ENCODE data around the gene C2CD4D.

The C2CD4D gene

DNA sequence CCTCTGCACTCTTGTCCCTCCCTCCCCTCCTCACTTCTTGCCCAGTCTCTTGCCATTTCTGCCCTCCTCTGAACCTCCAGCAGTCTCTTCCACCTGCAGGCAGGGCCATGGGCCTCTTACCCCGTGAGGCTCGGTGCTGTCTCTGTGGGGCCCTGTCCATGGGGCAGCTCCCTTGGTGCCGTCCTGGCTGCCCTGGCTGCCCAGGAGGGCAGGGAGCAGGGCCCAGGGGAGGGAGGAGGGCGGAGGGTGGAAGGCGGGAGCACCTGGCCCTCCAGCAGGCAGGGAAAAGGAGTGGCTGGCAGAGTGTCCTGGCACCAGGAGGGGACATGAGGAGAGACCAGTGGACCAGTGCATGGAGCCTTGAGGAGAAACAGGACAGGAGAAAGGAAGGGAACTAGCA, 8.0 kb downstream of the C2CD4D start, which contains the start of gene RORC:
RORC (minus strand) TSS at position 198 of the 400 bp plus-strand sequence; CDS start at position 160, 38 bp downstream.
- ChIA-PET POLR2A (no interaction called here), CTCF (interaction anchor here (3.9 kb wide), 1 partner anchor 11 kb away, joined by 18 read pairs; no protein-coding TSS in a partner anchor)
- H3K4me3 ChIP-seq (ENCODE audit: control insufficient read depth in 1 of 7, extremely low read depth in 1 of 7, insufficient read depth in 4 of 7, low read depth in 2 of 7, low read length in 6 of 7) = no peak within 1 kb of the TSS
- H3K27me3 ChIP-seq (replicated peaks in 2 of 5; ENCODE audit: control insufficient read depth in 4 of 5, insufficient read depth in 5 of 5, low read length in 4 of 5) = peaks cover 0 to under 1% (median 0%) of the 10 kb centered on the region in 5 experiments
- no peaks in the 10 kb centered on the region for H3K9me3 ChIP-seq (ENCODE audit: control extremely low read depth in 1 of 5, control insufficient read depth in 4 of 5, insufficient read depth in 2 of 5, low read depth in 1 of 5, low read length in 4 of 5)
- DNase-seq = no peak
- peaks cover 7 to 58% (median 44%) of the 10 kb centered on the region in 4 experiments for H3K4me1 ChIP-seq (ENCODE audit: control extremely low read depth in 1 of 4, control insufficient read depth in 4 of 4, insufficient read depth in 4 of 4, low read length in 3 of 4)
- no peak within 1 kb of the TSS for H3K27ac ChIP-seq (ENCODE audit: insufficient read depth in 1 of 2, low read depth in 1 of 2, low read length in 2 of 2, poor library complexity in 1 of 2, severe bottlenecking in 2 of 2)
- WGBS (ENCODE audit: insufficient coverage) = 100% methylated on average over 3 of the region's 5 CpGs
- H3K36me3 ChIP-seq (ENCODE audit: control insufficient read depth in 4 of 4, insufficient read depth in 4 of 4, low read length in 3 of 4) = no peaks in the 10 kb centered on the region

DNA sequence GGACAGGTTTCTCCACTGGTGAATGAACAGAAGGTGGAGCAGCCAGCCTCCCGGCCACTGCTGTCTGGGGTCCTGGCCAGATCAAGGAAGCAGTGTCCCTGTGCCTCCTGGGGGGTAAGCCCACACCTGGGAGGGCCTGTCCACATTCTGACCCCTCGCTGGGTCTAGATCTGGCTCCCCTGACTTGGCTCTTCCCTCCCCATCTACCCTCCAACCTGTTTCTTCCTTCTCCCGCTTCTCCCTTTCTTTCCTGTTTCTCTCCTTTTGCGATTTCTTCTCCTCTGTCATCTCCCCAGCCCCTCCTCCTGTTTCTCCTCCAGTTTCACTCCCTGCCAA, 8.4 kb downstream of the C2CD4D start:
- 98% methylated on average over 4 of the region's 4 CpGs for WGBS (ENCODE audit: insufficient coverage)
- Histone ChIP-seq H3K9me3 (ENCODE audit: control extremely low read depth in 1 of 5, control insufficient read depth in 4 of 5, insufficient read depth in 2 of 5, low read depth in 1 of 5, low read length in 4 of 5) (no peaks in the 10 kb centered on the region), H3K4me1 (ENCODE audit: control extremely low read depth in 1 of 4, control insufficient read depth in 4 of 4, insufficient read depth in 4 of 4, low read length in 3 of 4) (peaks cover 7 to 60% (median 42%) of the 10 kb centered on the region in 4 experiments), H3K27ac (ENCODE audit: insufficient read depth in 1 of 2, low read depth in 1 of 2, low read length in 2 of 2, poor library complexity in 1 of 2, severe bottlenecking in 2 of 2) (no peak overlapping the region), H3K27me3 (replicated peaks in 2 of 5; ENCODE audit: control insufficient read depth in 4 of 5, insufficient read depth in 5 of 5, low read length in 4 of 5) (no peaks in the 10 kb centered on the region), H3K36me3 (ENCODE audit: control insufficient read depth in 4 of 4, insufficient read depth in 4 of 4, low read length in 3 of 4) (no peaks in the 10 kb centered on the region), H3K4me3 (ENCODE audit: control insufficient read depth in 1 of 7, extremely low read depth in 1 of 7, insufficient read depth in 4 of 7, low read depth in 2 of 7, low read length in 6 of 7) (no peak overlapping the region)
- POLR2A ChIA-PET = no interaction called here
- no peak for DNase-seq
- CTCF ChIA-PET = interaction anchor here (2.0 kb wide), 1 partner anchor 11 kb away, joined by 5 read pairs; no protein-coding TSS in a partner anchor

DNA sequence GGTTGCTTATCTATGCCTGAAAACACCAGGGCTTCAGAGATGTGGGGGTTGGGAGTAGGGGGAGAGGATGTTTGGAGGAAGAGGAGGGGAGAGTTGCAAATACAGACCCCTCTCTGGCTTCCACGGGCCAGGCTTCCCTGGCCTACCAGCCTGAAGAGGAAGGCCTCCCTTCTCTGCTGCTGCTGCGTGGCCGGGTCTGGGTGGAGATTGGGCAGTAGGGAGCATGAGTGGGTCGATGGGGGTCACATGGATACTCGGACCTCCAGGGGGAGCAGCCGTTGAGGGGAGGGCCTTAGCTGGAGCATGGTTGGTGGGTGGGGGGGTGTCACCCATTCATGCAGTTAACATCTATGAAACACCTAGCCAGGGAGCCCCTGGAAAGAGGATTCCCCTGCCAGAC, 9.6 kb downstream of the C2CD4D start:
- WGBS (ENCODE audit: insufficient coverage) = 29% methylated on average over 1 of the region's 6 CpGs
- H3K27ac ChIP-seq (ENCODE audit: insufficient read depth in 1 of 2, low read depth in 1 of 2, low read length in 2 of 2, poor library complexity in 1 of 2, severe bottlenecking in 2 of 2) = no peak overlapping the region
- H3K4me3 ChIP-seq (ENCODE audit: control insufficient read depth in 1 of 7, extremely low read depth in 1 of 7, insufficient read depth in 4 of 7, low read depth in 2 of 7, low read length in 6 of 7) = no peak overlapping the region
- ChIA-PET CTCF (interaction anchor here (0.9 to 2.0 kb wide), 3 partner anchors 10 to 28 kb away, joined by 4 to 5 read pairs (median 4); no protein-coding TSS in a partner anchor), POLR2A (interaction anchor here (0.6 kb wide), 2 partner anchors 31 to 32 kb away, joined by 3 read pairs; no protein-coding TSS in a partner anchor)
- peaks cover 7 to 63% (median 45%) of the 10 kb centered on the region in 4 experiments for H3K4me1 ChIP-seq (ENCODE audit: control extremely low read depth in 1 of 4, control insufficient read depth in 4 of 4, insufficient read depth in 4 of 4, low read length in 3 of 4)
- DNase-seq = no peak
- H3K36me3 ChIP-seq (ENCODE audit: control insufficient read depth in 4 of 4, insufficient read depth in 4 of 4, low read length in 3 of 4) = no peaks in the 10 kb centered on the region
- H3K9me3 ChIP-seq (ENCODE audit: control extremely low read depth in 1 of 5, control insufficient read depth in 4 of 5, insufficient read depth in 2 of 5, low read depth in 1 of 5, low read length in 4 of 5) = no peaks in the 10 kb centered on the region
- no peaks in the 10 kb centered on the region for H3K27me3 ChIP-seq (replicated peaks in 2 of 5; ENCODE audit: control insufficient read depth in 4 of 5, insufficient read depth in 5 of 5, low read length in 4 of 5)

DNA sequence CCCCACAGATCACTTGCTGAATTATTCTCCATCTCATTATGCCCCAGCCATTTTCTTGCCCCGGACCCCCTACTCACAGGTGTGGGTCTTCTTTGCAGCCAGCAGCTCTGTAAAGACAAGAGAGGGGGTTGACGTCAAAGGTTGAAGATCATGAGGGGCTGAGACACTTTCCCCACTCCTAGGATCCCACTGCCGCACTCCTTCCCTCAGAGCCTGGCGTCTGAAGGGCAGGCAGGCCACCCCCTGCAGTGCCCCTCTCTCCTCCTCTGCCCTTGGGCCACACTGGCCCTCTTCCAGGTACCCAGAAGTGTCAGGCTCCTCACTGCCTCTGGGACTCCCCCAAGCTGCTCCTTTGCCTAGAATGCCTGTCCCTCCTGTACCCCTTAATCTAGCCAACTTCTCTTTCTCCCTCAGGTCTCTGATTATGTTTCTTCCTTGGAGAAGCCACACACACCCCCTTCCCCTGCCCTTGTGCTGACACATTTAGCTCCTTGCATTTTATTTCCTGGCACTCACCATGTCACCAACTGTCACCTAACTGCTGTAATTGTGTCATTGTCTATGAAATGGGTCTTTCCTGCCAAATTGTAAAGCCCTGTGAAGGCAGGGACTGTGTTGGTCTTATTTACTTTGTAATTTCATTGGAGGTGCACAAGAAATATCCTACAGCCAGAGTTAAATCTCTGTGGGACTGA, 10.1 kb downstream of the C2CD4D start:
- Histone ChIP-seq H3K36me3 (ENCODE audit: control insufficient read depth in 4 of 4, insufficient read depth in 4 of 4, low read length in 3 of 4) (no peaks in the 10 kb centered on the region), H3K9me3 (ENCODE audit: control extremely low read depth in 1 of 5, control insufficient read depth in 4 of 5, insufficient read depth in 2 of 5, low read depth in 1 of 5, low read length in 4 of 5) (no peaks in the 10 kb centered on the region), H3K27ac (ENCODE audit: insufficient read depth in 1 of 2, low read depth in 1 of 2, low read length in 2 of 2, poor library complexity in 1 of 2, severe bottlenecking in 2 of 2) (no peak overlapping the region), H3K4me1 (ENCODE audit: control extremely low read depth in 1 of 4, control insufficient read depth in 4 of 4, insufficient read depth in 4 of 4, low read length in 3 of 4) (peaks cover 7 to 68% (median 49%) of the 10 kb centered on the region in 4 experiments), H3K27me3 (replicated peaks in 2 of 5; ENCODE audit: control insufficient read depth in 4 of 5, insufficient read depth in 5 of 5, low read length in 4 of 5) (no peaks in the 10 kb centered on the region), H3K4me3 (ENCODE audit: control insufficient read depth in 1 of 7, extremely low read depth in 1 of 7, insufficient read depth in 4 of 7, low read depth in 2 of 7, low read length in 6 of 7) (no peak overlapping the region)
- CTCF ChIA-PET = interaction anchor here (0.9 to 2.0 kb wide), 4 partner anchors 9 to 136 kb away, joined by 4 to 5 read pairs (median 4); no protein-coding TSS in a partner anchor
- POLR2A ChIA-PET = interaction anchor here (0.6 kb wide), 1 partner anchor 32 kb away, joined by 3 read pairs; no protein-coding TSS in a partner anchor
- 31% methylated on average over 3 of the region's 4 CpGs for WGBS (ENCODE audit: insufficient coverage)
- DNase-seq = peak in 1 of 3 donors; percentile 39

DNA sequence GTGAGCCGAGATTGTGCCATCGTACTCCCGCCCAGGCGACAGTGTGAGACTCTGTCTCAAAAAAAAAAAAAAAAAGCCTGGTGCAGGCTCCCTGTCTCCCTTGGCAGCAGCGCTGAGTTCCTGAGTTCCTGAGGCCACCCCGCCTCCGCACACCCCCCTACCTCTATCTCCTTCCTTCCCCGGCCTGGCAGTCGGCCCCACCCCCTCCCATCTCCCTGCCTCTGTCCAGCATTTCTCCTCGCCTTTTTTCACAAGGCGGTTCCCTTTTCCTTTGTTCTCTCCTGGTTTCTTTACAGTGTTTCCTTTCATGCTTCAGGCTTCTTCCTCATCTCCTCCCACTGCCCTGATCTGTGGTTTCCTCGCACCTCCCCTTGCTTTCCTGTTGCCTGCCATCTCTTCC, 10.7 kb downstream of the C2CD4D start:
- POLR2A ChIA-PET = no interaction called here

DNA sequence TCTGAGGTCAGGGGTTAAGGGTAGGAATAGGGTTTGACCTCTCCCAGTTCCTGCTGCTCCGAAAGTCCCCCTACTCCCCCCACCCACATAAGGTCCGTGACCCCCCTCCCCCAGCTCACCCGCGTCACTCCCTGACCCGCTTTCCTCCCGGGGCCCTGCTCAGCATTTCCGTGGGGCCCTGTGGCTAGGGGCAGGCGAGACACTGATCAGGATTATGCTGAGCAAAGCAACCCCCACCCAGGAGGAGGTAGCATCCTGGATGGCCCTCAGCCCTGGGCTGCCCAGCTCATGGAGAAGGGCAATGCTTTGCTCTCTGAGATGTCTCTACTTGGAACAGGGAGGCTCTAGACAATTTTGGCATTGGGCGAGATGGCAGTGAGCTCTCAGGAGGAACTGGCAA, 11.8 kb downstream of the C2CD4D start:
- Histone ChIP-seq H3K27ac (ENCODE audit: insufficient read depth in 1 of 2, low read depth in 1 of 2, low read length in 2 of 2, poor library complexity in 1 of 2, severe bottlenecking in 2 of 2) (no peak overlapping the region), H3K4me1 (ENCODE audit: control extremely low read depth in 1 of 4, control insufficient read depth in 4 of 4, insufficient read depth in 4 of 4, low read length in 3 of 4) (peaks cover 7 to 64% (median 47%) of the 10 kb centered on the region in 4 experiments), H3K4me3 (ENCODE audit: control insufficient read depth in 1 of 7, extremely low read depth in 1 of 7, insufficient read depth in 4 of 7, low read depth in 2 of 7, low read length in 6 of 7) (peak overlapping the region in 3 of 7 experiments; percentile 13 to 48 (median 36)), H3K9me3 (ENCODE audit: control extremely low read depth in 1 of 5, control insufficient read depth in 4 of 5, insufficient read depth in 2 of 5, low read depth in 1 of 5, low read length in 4 of 5) (no peaks in the 10 kb centered on the region), H3K27me3 (replicated peaks in 2 of 5; ENCODE audit: control insufficient read depth in 4 of 5, insufficient read depth in 5 of 5, low read length in 4 of 5) (no peaks in the 10 kb centered on the region), H3K36me3 (ENCODE audit: control insufficient read depth in 4 of 4, insufficient read depth in 4 of 4, low read length in 3 of 4) (no peaks in the 10 kb centered on the region)
- no peak for DNase-seq
- ChIA-PET CTCF (interaction anchor here (0.7 to 1.8 kb wide), 3 partner anchors 18 to 134 kb away, joined by 3 to 5 read pairs (median 3); partner anchors contain the start of gene TDRKH), POLR2A (no interaction called here)
- 18% methylated on average over 5 of the region's 9 CpGs for WGBS (ENCODE audit: insufficient coverage)

More for the DNA sequence above, 10.7 kb downstream of the C2CD4D start:
- Histone ChIP-seq H3K4me3 (ENCODE audit: control insufficient read depth in 1 of 7, extremely low read depth in 1 of 7, insufficient read depth in 4 of 7, low read depth in 2 of 7, low read length in 6 of 7) (peak overlapping the region in 1 of 7 experiments; percentile 36), H3K4me1 (ENCODE audit: control extremely low read depth in 1 of 4, control insufficient read depth in 4 of 4, insufficient read depth in 4 of 4, low read length in 3 of 4) (peaks cover 7 to 66% (median 51%) of the 10 kb centered on the region in 4 experiments), H3K9me3 (ENCODE audit: control extremely low read depth in 1 of 5, control insufficient read depth in 4 of 5, insufficient read depth in 2 of 5, low read depth in 1 of 5, low read length in 4 of 5) (no peaks in the 10 kb centered on the region), H3K36me3 (ENCODE audit: control insufficient read depth in 4 of 4, insufficient read depth in 4 of 4, low read length in 3 of 4) (no peaks in the 10 kb centered on the region), H3K27me3 (replicated peaks in 2 of 5; ENCODE audit: control insufficient read depth in 4 of 5, insufficient read depth in 5 of 5, low read length in 4 of 5) (no peaks in the 10 kb centered on the region), H3K27ac (ENCODE audit: insufficient read depth in 1 of 2, low read depth in 1 of 2, low read length in 2 of 2, poor library complexity in 1 of 2, severe bottlenecking in 2 of 2) (no peak overlapping the region)
- 0% methylated on average over 11 of the region's 12 CpGs for WGBS (ENCODE audit: insufficient coverage)
- peak; percentile 34 to 63 (median 42) for DNase-seq
- CTCF ChIA-PET = interaction anchor here (0.7 to 1.8 kb wide), 3 partner anchors 38 to 135 kb away, joined by 3 to 5 read pairs (median 3); partner anchors contain the start of gene TDRKH

All from common myeloid progenitor, CD34-positive (primary cell).